NCI-H1436 (cell line): Measurements from ENCODE around the gene RHEX.

Source experiments
- DNase-seq: peaks from one replicate; lab custom pipeline; 2025; lab: John Stamatoyannopoulos, UW

The RHEX gene

DNA sequence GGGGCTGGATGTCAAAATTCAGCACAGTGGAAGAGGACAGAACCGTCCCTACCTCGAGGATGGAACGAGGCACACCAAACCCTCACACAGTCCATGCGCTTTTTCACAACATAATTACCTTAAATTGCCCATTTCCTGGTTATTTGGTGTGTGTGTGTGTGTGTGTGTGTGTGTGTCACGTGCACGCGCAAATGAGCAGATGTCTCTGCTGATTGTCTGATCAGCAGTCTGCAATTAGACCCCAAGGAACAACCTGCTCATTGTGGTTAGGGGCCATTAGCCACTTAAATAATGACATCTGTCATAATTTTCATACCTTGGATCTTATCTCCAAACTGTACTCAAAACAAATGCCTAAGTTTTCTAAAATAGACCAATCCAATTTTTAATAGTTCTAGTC is 41.1 kb downstream of the RHEX start:
- peak; percentile 89 for DNase-seq

DNA sequence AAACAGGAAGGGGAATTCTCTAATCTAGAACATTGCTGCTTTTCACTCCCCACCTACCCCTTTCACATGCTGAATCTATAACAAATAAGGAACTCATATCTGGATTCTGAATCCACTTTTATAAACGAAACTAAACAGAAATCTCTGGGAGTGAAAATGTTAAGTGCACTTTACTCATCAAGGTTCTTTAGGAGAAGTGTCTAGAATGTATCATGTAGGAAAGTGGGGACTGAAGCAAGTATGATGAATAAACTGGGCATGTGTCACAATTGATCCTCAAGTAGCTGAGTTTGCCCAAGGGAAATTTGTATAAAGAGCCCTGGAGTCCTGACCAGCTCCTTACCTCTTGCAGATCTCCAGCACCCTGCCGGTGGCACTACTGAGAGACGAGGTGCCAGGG is 44.4 kb downstream of the RHEX start:
- no peak for DNase-seq

DNA sequence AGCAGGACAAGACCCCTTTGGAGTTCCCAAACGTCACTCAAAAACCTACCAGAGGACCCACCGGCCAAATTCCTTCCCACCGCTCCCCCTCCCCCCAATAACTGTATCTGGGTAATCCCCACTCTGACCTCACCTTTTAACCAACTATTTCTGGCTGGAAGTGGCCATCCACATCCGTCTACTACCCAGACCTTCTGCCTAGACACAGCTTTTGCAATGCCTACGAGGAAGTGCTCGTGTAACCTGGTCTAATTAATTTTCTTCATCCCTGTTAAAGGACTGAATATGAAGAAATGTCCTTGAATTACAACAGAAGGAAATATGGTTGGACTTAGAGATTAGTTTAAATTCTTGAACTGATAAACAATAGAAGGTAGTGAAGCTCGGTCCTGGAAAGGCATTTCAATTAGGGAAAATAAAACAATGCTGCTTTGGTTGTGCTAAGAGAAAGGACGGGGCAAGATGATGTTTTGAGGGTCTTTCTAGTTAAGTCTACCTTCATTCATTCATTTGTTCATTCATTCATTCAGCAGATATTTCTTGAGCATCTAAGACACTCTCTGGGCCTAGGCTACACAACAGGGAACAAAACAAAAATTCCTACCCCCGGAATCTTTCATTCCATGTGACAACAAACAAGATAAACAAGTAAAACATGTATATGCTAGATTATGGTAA is 45.4 kb downstream of the RHEX start:
- DNase-seq: no peak

DNA sequence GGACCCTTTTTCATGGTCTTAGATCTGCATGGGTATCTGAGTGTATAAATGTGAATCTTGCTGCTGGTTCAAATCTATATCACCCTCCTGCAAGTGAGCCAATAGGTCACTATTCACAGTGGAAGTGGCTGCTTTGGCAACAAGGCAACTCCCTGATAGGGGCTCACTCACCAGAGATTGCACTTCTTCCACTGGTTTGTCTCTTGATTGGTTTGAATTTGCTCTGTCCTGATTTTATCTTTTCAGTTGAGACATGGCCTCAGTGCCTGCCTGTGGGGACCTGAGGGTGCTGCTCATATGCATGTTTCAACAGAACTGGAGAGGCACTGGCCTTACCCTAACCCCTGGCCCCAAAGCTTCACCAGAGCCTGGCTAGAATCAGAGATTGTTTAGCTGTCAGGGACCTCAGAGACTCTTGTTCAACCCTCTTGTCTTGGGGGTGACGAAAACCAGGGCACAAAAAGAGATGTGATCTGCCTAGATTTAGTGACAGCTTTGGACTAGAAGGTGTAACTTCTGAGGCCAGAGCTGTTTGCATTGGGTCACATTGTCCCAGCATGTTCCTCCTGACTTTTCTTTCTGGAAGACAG is 47.3 kb downstream of the RHEX start:
- no peak for DNase-seq

DNA sequence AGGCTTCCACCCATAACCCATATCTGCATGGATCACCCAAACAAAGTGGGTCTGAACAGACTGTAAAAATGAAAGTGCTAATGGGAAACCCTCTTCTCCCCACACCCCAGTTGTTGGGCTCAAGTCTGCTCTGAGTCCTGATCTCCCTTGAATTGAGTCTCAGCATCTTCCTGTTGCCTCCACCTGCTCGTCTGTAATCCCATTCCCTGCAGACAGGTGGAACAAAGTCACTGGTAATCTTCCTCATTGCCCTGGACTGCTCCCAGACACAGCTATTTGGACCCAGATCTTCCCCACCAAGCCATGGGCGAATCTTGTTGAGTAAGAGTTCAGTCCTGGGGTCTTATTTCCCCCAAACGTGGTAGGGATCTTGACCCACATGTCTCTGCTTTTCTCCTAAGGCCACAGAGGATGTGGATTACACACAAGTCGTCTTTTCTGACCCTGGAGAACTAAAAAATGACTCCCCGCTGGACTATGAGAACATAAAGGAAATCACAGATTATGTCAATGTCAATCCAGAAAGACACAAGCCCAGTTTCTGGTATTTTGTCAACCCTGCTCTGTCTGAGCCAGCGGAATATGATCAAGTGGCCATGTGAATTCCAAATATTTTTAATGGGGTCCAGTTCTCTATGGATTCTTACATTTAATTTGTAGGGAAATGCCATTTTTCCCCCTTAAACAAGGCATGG is 48.5 kb downstream of the RHEX start:
- DNase-seq: no peak

GRCh38 chr1:206102292-206102936 is 49.4 kb downstream of the RHEX start:
- no peak for DNase-seq

GRCh38 chr1:206103979-206104378 is 51.0 kb downstream of the RHEX start:
- DNase-seq: no peak

DNA sequence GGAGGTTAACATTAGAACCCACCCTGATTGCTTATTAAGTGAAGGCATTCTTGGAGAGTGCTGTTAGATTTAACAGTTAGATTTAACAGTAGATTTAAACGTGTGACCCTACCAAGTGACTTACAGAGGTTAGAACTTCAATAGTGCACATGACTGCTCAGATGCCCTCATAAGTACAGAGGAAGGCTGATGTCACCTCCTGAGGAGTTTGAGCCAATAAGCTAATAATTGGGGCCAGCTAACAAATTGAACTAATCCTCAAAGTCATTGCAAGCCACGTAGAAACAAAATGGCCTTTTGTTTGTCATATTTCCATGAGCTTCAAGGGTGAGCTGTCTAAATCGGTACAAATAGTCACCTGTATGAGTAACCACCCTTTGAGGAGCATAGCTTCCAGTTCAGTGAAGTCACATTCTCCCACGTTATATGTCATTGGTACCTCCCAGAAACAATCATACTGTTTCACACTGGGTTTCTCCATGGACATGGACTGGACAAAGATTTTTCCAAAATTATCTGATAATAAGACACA is 52.6 kb downstream of the RHEX start:
- no peak for DNase-seq

GRCh38 chr1:206106328-206107167 is 53.6 kb downstream of the RHEX start:
- DNase-seq: peak; percentile 78

DNA sequence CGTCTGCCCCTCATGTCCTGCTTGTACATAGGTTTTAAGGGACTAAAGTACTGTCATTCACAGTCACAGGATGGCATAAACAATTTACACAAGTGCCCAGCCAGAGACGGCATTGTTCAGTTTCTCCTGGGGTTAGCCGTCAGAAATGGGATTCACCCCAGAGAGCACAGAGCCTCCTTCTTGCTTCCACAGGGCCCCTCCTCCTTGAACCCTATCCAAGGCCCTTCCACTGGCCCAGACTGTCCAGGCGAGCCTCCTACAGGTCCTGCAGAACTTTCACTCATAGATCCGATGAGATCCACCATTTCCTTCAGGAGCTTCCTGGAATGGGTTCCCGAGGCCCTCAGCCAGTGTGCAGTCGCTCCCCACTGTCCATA is 54.2 kb downstream of the RHEX start:
- no peak for DNase-seq

DNA sequence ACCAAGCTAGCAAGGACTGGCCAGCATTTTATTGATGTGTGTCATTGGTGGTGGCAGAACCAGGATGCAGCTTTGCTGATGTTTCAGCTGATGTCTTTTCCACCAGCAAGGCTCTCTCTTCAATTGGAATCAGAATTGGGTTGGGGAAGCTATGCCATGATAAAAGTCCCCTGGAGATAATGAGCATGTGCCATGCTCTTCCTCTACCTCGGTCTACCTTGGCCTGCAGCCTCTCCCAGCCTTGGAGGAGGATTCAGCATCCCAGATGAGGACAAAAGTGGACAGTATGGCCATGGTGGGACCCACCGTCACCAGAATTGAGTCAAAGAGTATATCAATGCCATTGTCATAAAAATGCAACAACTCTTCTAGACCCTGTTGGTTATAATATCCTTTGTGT is 55.7 kb downstream of the RHEX start:
- DNase-seq: no peak

GRCh38 chr1:206109718-206110117 is 56.7 kb downstream of the RHEX start:
- no peak for DNase-seq

DNA sequence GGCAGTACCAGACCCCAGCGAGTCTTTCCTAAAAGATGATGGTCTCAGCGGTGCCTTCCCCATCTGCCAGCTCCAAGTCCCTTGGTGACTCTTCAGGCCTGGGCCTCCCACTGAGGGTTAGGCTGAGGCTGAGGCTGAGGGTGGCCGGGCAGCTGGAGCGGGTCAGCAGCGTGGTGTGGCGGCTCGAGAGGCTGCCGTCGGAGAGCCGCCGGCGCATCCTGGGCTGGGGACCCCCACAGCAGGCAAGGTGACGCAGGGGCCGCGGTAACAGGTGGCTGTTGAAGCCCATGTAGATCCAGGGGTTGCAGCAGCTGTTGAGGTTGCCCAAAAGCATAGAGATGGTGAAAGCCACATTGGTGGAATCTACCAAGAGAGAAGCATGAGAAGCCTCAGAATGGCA is 57.2 kb downstream of the RHEX start:
- DNase-seq: no peak

DNA sequence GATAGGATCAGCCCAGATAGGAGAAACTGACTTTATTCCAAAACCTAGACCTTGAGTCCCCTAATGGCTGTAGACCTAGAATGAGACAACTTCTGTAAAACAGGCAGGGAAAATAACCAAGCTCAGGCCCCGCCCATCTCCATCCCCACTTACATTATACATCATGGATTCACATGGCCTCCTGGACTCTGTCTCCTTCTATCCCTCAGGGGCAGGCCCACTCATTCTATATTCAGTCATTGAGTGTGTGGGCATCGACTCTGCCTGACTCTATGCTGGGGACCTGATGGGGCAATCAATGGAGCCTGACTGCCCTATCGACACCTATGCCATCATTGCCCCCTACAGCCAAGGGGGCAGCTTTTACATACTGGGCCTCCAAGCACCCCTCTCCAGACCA is 57.8 kb downstream of the RHEX start:
- no peak for DNase-seq

GRCh38 chr1:206111271-206111927 is 58.4 kb downstream of the RHEX start:
- no peak for DNase-seq

- no peak for DNase-seq
These were observed 59.8 kb downstream of the RHEX start for GRCh38 chr1:206112600-206113301.

DNA sequence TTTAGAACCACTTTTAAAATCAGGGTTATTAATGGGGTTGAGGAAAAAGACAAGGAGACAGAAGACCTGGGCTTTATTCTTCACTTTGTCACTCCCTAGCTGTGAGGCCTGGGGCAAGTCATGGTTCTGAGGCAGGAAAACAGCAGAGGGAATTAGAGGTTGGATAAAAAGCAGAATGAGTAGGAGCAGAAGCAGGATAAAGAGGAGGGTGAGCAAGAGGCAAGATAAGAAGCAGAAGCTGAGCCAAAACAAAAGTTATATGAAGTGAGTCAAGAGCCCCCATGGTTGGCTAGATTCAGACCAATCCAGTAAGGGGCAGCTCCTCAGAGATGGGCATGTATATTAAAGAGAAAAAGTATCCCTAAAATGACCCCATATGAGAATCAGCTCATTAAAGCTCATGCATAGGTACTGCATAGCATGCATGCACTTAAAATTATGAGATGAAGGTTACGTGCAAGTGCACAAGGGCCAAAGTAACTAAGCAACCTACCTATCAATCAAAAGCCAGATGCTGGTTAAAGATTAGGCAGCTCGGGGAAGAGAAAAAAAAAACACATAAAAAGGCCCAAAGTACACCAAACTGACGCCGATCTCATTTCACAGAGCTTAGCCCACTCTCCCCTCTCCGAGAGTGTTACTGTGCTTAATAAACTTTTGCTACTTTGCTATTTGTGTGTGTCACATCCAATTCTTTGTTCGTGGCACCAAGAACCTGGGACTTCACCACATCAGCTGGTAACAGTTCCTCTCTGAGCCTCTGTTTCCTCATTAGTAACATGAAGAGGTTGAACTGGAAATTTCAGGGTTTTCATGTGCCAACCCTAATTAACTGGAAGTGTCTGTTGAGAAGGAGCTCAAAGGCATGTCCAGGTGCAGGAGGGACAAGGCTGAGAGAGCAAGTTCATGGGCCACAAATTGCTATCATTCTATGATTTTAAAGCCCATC is 62.0 kb downstream of the RHEX start:
- DNase-seq: no peak

GRCh38 chr1:206115791-206116190 is 62.8 kb downstream of the RHEX start:
- no peak for DNase-seq

- DNase-seq: no peak
These were observed 63.4 kb downstream of the RHEX start for GRCh38 chr1:206116191-206116872.
